ENCODE data around the gene GSTM2. TPM values are rescaled to one million over a fixed set of nuclear protein-coding genes. Genes with fewer than 3 reads are reported as not detected.

Gene GSTM2
- total RNA-seq, 1 donor = 14.8 TPM

GRCh38 chr1:109630898-109631512 is 36.9 kb upstream of the GSTM2 start:
- Histone ChIP-seq H3K4me1 (ENCODE audit: insufficient read depth, low read length) (peaks cover 3% of the 10 kb centered on the region), H3K79me2 (ENCODE audit: insufficient read depth, low read length) (peaks cover 4% of the 10 kb centered on the region), H3K9me3 (ENCODE audit: low read depth, low read length) (no peaks in the 10 kb centered on the region), H3K27me3 (ENCODE audit: insufficient read depth, low read length) (no peaks in the 10 kb centered on the region), H3K4me2 (ENCODE audit: insufficient read depth, low read length) (no peak overlapping the region), H3K4me3 (ENCODE audit: insufficient read depth, low read length) (no peak overlapping the region), H3K27ac (ENCODE audit: low read depth, low read length) (no peak overlapping the region), H4K20me1 (ENCODE audit: insufficient read depth, low read length) (peaks cover 21% of the 10 kb centered on the region), H2AFZ (ENCODE audit: low read length) (no peak overlapping the region), H3K36me3 (ENCODE audit: insufficient read depth, low read length) (peaks cover 62% of the 10 kb centered on the region)
- no peak for DNase-seq (ENCODE audit: insufficient read length, low spot score, missing footprints)
- TF ChIP-seq CTCF (IDR thresholded peaks at IDR 0.05; ENCODE audit: extremely low read depth, low read depth, low read length) = no peak

- Histone ChIP-seq H3K36me3 (ENCODE audit: insufficient read depth, low read length) (peaks cover 57% of the 10 kb centered on the region), H4K20me1 (ENCODE audit: insufficient read depth, low read length) (peaks cover 19% of the 10 kb centered on the region), H3K4me2 (ENCODE audit: insufficient read depth, low read length) (no peak overlapping the region), H3K4me3 (ENCODE audit: insufficient read depth, low read length) (no peak overlapping the region), H3K9me3 (ENCODE audit: low read depth, low read length) (no peaks in the 10 kb centered on the region), H3K79me2 (ENCODE audit: insufficient read depth, low read length) (peaks cover 3% of the 10 kb centered on the region), H2AFZ (ENCODE audit: low read length) (no peak overlapping the region), H3K4me1 (ENCODE audit: insufficient read depth, low read length) (peaks cover 11% of the 10 kb centered on the region), H3K27ac (ENCODE audit: low read depth, low read length) (no peak overlapping the region), H3K27me3 (ENCODE audit: insufficient read depth, low read length) (no peaks in the 10 kb centered on the region)
- TF ChIP-seq CTCF (IDR thresholded peaks at IDR 0.05; ENCODE audit: extremely low read depth, low read depth, low read length) = no peak
- no peak for DNase-seq (ENCODE audit: insufficient read length, low spot score, missing footprints)
Measured at GRCh38 chr1:109631513-109632505, 36.0 kb upstream of the GSTM2 start.

GRCh38 chr1:109632671-109633346 is 35.0 kb upstream of the GSTM2 start:
- H3K27me3 ChIP-seq (ENCODE audit: insufficient read depth, low read length) = no peaks in the 10 kb centered on the region
- H3K9me3 ChIP-seq (ENCODE audit: low read depth, low read length) = no peaks in the 10 kb centered on the region
- H3K27ac ChIP-seq (ENCODE audit: low read depth, low read length) = no peak overlapping the region
- H3K79me2 ChIP-seq (ENCODE audit: insufficient read depth, low read length) = peaks cover 3% of the 10 kb centered on the region
- H2AFZ ChIP-seq (ENCODE audit: low read length) = no peak overlapping the region
- no peak for TF ChIP-seq CTCF (IDR thresholded peaks at IDR 0.05; ENCODE audit: extremely low read depth, low read depth, low read length)
- peaks cover 19% of the 10 kb centered on the region for H4K20me1 ChIP-seq (ENCODE audit: insufficient read depth, low read length)
- peaks cover 47% of the 10 kb centered on the region for H3K36me3 ChIP-seq (ENCODE audit: insufficient read depth, low read length)
- H3K4me3 ChIP-seq (ENCODE audit: insufficient read depth, low read length) = no peak overlapping the region
- H3K4me1 ChIP-seq (ENCODE audit: insufficient read depth, low read length) = peaks cover 12% of the 10 kb centered on the region
- DNase-seq (ENCODE audit: insufficient read length, low spot score, missing footprints) = no peak
- no peak overlapping the region for H3K4me2 ChIP-seq (ENCODE audit: insufficient read depth, low read length)
